Heart right ventricle (tissue), 16 donors: Measurements from ENCODE around the gene FHIT. TPM values are rescaled to one million over a fixed set of nuclear protein-coding genes. Genes with fewer than 3 reads are reported as not detected.
A peak's percentile ranks its signal among the peaks of the same experiment; 100 is the strongest.

ENCODE experiments used
- ATAC-seq, 8 donors: fragments of 200-7000 bp; cut with Tn5 transposase; one replicate each; pipeline ENCODE4 v1.9.1; 2020; ENCODE audit warnings: mild to moderate bottlenecking in 8 of 8, moderate library complexity in 8 of 8, moderate number of reproducible peaks in 1 of 8
- DNase-seq, 2 donors: peaks; one replicate each; pipeline ENCODE4 v3.0.0-alpha.2; 2020
- H3K27ac ChIP-seq, 10 donors: fragments of 200-600 bp; sonication (generic) in 2 of 10; one replicate each; pipeline versions ENCODE4 v1.5.0 to v1.8.0; 2020 to 2022; ENCODE audit warnings: mild to moderate bottlenecking in 3 of 10
- H3K27me3 ChIP-seq, 7 donors: fragments of 200-600 bp; one replicate each; pipeline ENCODE4 v1.8.0; 2021 to 2022; ENCODE audit warnings: mild to moderate bottlenecking in 2 of 7
- H3K36me3 ChIP-seq, 9 donors: fragments of 200-600 bp; sonication (generic) in 1 of 9; one replicate each; pipeline versions ENCODE4 v1.5.0 to v1.8.0; 2020 to 2022; ENCODE audit warnings: mild to moderate bottlenecking in 2 of 9
- H3K4me1 ChIP-seq, 9 donors: fragments of 200-600 bp; sonication (generic) in 1 of 9; one replicate each; pipeline versions ENCODE4 v1.5.0 to v1.8.0; 2020 to 2022; ENCODE audit warnings: mild to moderate bottlenecking in 4 of 9
- H3K4me3 ChIP-seq, 10 donors: fragments of 200-600 bp; sonication (generic) in 2 of 10; one replicate each; pipeline versions ENCODE4 v1.5.0 to v1.8.0; 2020 to 2022; ENCODE audit warnings: mild to moderate bottlenecking in 7 of 10, moderate library complexity in 2 of 10
- H3K9me3 ChIP-seq, 11 donors: fragments of 200-600 bp in 10 of 11; sonication (generic) in 2 of 11; one replicate each; pipeline versions ENCODE4 v1.5.0 to v1.8.0; 2013 to 2022; ENCODE audit warnings: mild to moderate bottlenecking in 2 of 11, control low read depth in 1 of 11, moderate library complexity in 1 of 11
- CTCF ChIP-seq, 9 donors: fragments of 200-600 bp; sonication (generic) in 2 of 9; IDR thresholded peaks; one replicate each; pipeline versions ENCODE4 v1.5.0 to v1.8.0; 2021 to 2022; ENCODE audit warnings: antibody characterized with exemption in 9 of 9, mild to moderate bottlenecking in 5 of 9, moderate library complexity in 1 of 9
- WGBS, 2 donors: extraction: QIAGEN DNeasy Blood & Tissue Kit; methylation state at CpG; one replicate each; pipeline ENCODE4 v1.1.7; 2013; ENCODE audit warnings: inconsistent platforms in 1 of 2; 5-methylcytosine and 5-hydroxymethylcytosine counted together
- intact Hi-C, 10 donors: fragments of 100-400 bp; cut with DNase I; formaldehyde crosslinking; loops; one replicate each; pipeline versions ENCODE4 v1.11.1 to v1.14.2; 2022
- polyA plus RNA-seq, 2 donors: library from polyadenylated mRNA; stranded (reverse); fragments of 200-250 nt; gene quantifications; one replicate each; pipeline ENCODE4 v1.2.3, GENCODE V29; 2013
- total RNA-seq, 10 donors: library from RNA; stranded (reverse); fragmentation: NEBNext Ultra II Directional in 3 of 10; extraction: Animal tissue kit (Norgen Biotek cat#: 25700) in 3 of 10; gene quantifications; one replicate each; pipeline versions ENCODE4 v1.2.1 to v1.2.4, GENCODE V29; 2021 to 2023
- donor health status: Arrhythmogenic right ventricular cardiomyopathy.
- donor health status: ischemic (EF 13 %, LVEDD 7.1; RV severe dilation, severe dysfunction).
- donor health status: healthy with polysubstance abuse.
- donor health status: DM: no; HTN: yes; CAD: no.
- donor health status: DM: no; HTN: no; CAD: no.
- donor health status: ischemic (EF 25% LVEDD 6.9; RV normal size, moderate dysfunction).
- donor health status: ischemic (EF 25% LVEDD 5.7; RV mildly dilated, moderate dysfunction).
- donor health status: healthy.
- donor health status: DM: yes; HTN: yes; CAD: no.
- donor health status: Ischemic cardiomyopathy.
- donor health status: ischemic (EF 35%, LVEDD 5.7; RV mildly dilated, moderate dysfunction).
- donor health status: nonischemic (EF 11% LVEDD 7.7; RV severe dilation, severe dysfunction).
- donor health status: DM: yes; HTN: yes; CAD: no.
- donor health status: PGD.
- donor health status: ischemic (EF 29% LVEDD 5.4; RV normal size, mild dysfunction).
- donor health status: nonischemic (EF 23%, LVEDD 6.1; RV moderate dilation, normal function).

Gene FHIT
- total and polyA plus RNA-seq, 12 donors = 4.7 to 25.5 (median 18.3) TPM

- DNase-seq (no peak), ATAC-seq (peak in 4 of 8 donors; percentile 70 to 87 (median 80))
- Histone ChIP-seq H3K27ac (no peak overlapping the region), H3K27me3 (no peaks in the 10 kb centered on the region), H3K4me3 (no peak overlapping the region), H3K9me3 (peaks cover 0 to 27% (median 0%) of the 10 kb centered on the region in 11 donors), H3K4me1 (peaks cover 0 to 10% (median 0%) of the 10 kb centered on the region in 9 donors), H3K36me3 (no peaks in the 10 kb centered on the region)
- TF ChIP-seq CTCF (IDR thresholded peaks at IDR 0.05) = no peak
- intact Hi-C loops = no loop called here
- WGBS, 2 donors = 48 to 74% methylated on average over 3 of the region's 3 CpGs
Measured at GRCh38 chr3:60986552-60986951, 264.7 kb downstream of the FHIT start.

- intact Hi-C loops = no loop called here
- 91 to 92% methylated on average over 1 of the region's 1 CpG for WGBS, 2 donors
- no peak overlapping the region for H3K27ac ChIP-seq
- no peaks in the 10 kb centered on the region for H3K36me3 ChIP-seq
- H3K27me3 ChIP-seq = no peaks in the 10 kb centered on the region
- TF ChIP-seq CTCF (IDR thresholded peaks at IDR 0.05) = no peak
- peaks cover 0 to 27% (median 0%) of the 10 kb centered on the region in 11 donors for H3K9me3 ChIP-seq
- no peak overlapping the region for H3K4me3 ChIP-seq
- DNase-seq (no peak), ATAC-seq (no peak)
- H3K4me1 ChIP-seq = peaks cover 0 to 3% (median 0%) of the 10 kb centered on the region in 9 donors
Measured at GRCh38 chr3:60983906-60984305, 267.3 kb downstream of the FHIT start.

GRCh38 chr3:60980342-60980692 is 270.9 kb downstream of the FHIT start:
- ATAC-seq (no peak), DNase-seq (no peak)
- no peak for TF ChIP-seq CTCF (IDR thresholded peaks at IDR 0.05)
- WGBS, 2 donors = 4 to 31% methylated on average over 1 of the region's 1 CpG
- Histone ChIP-seq H3K9me3 (peaks cover 0 to 16% (median 0%) of the 10 kb centered on the region in 11 donors), H3K27me3 (no peaks in the 10 kb centered on the region), H3K4me3 (no peak overlapping the region), H3K4me1 (no peaks in the 10 kb centered on the region), H3K27ac (no peak overlapping the region), H3K36me3 (no peaks in the 10 kb centered on the region)
- intact Hi-C loops = no loop called here

GRCh38 chr3:60979461-60980341 is 271.6 kb downstream of the FHIT start:
- ATAC-seq (no peak), DNase-seq (no peak)
- Histone ChIP-seq H3K9me3 (peaks cover 0 to 12% (median 0%) of the 10 kb centered on the region in 11 donors), H3K4me3 (no peak overlapping the region), H3K4me1 (no peaks in the 10 kb centered on the region), H3K27ac (no peak overlapping the region), H3K27me3 (no peaks in the 10 kb centered on the region), H3K36me3 (no peaks in the 10 kb centered on the region)
- WGBS, 2 donors = 71 to 73% methylated on average over 6 of the region's 6 CpGs
- no peak for TF ChIP-seq CTCF (IDR thresholded peaks at IDR 0.05)
- intact Hi-C loops = no loop called here
